ENCODE measurements around the gene TSPYL6. TPM values are rescaled to one million over a fixed set of nuclear protein-coding genes. Genes with fewer than 3 reads are reported as not detected.

TSPYL6 gene
- total RNA-seq, 1 donor from 2014 or later = not detected

- TF ChIP-seq CTCF (IDR thresholded peaks at IDR 0.05) = no peak
- H3K4me1 Mint-ChIP-seq (ENCODE audit: unreplicated experiment) = peaks cover 3% of the 10 kb centered on the region
- no peaks in the 10 kb centered on the region for H3K9me3 Mint-ChIP-seq (ENCODE audit: unreplicated experiment)
Observed at GRCh38 chr2:54279385-54279784, 23.4 kb upstream of the TSPYL6 start.

GRCh38 chr2:54275541-54275940 lies 19.5 kb upstream of the TSPYL6 start:
- Mint-ChIP-seq H3K27me3 (ENCODE audit: unreplicated experiment) (peaks cover 10% of the 10 kb centered on the region), H3K4me3 (ENCODE audit: unreplicated experiment) (no peak overlapping the region), H3K36me3 (ENCODE audit: unreplicated experiment) (no peaks in the 10 kb centered on the region), H3K9me3 (ENCODE audit: unreplicated experiment) (no peaks in the 10 kb centered on the region), H3K4me1 (ENCODE audit: unreplicated experiment) (peaks cover 3% of the 10 kb centered on the region), H3K27ac (ENCODE audit: unreplicated experiment) (peak overlapping the region; percentile 38)
- no peak for TF ChIP-seq CTCF (IDR thresholded peaks at IDR 0.05)
- DNase-seq (ENCODE audit: extremely low spot score, unreplicated experiment) = no peak

More at GRCh38 chr2:54279385-54279784, 23.4 kb upstream of the TSPYL6 start:
- no peak for DNase-seq (ENCODE audit: extremely low spot score, unreplicated experiment)
- H3K36me3 Mint-ChIP-seq (ENCODE audit: unreplicated experiment) = peaks cover 3% of the 10 kb centered on the region
- peaks cover 19% of the 10 kb centered on the region for H3K27me3 Mint-ChIP-seq (ENCODE audit: unreplicated experiment)
- no peak overlapping the region for H3K4me3 Mint-ChIP-seq (ENCODE audit: unreplicated experiment)
- H3K27ac Mint-ChIP-seq (ENCODE audit: unreplicated experiment) = no peak overlapping the region

GRCh38 chr2:54274781-54275242 lies 18.8 kb upstream of the TSPYL6 start:
- Mint-ChIP-seq H3K27me3 (ENCODE audit: unreplicated experiment) (peaks cover 5% of the 10 kb centered on the region), H3K4me3 (ENCODE audit: unreplicated experiment) (no peak overlapping the region), H3K4me1 (ENCODE audit: unreplicated experiment) (peaks cover 3% of the 10 kb centered on the region), H3K9me3 (ENCODE audit: unreplicated experiment) (no peaks in the 10 kb centered on the region), H3K27ac (ENCODE audit: unreplicated experiment) (peak overlapping the region; percentile 38), H3K36me3 (ENCODE audit: unreplicated experiment) (no peaks in the 10 kb centered on the region)
- no peak for DNase-seq (ENCODE audit: extremely low spot score, unreplicated experiment)
- no peak for TF ChIP-seq CTCF (IDR thresholded peaks at IDR 0.05)

- Mint-ChIP-seq H3K27me3 (ENCODE audit: unreplicated experiment) (peaks cover 2% of the 10 kb centered on the region), H3K9me3 (ENCODE audit: unreplicated experiment) (no peaks in the 10 kb centered on the region), H3K4me1 (ENCODE audit: unreplicated experiment) (peaks cover 17% of the 10 kb centered on the region), H3K36me3 (ENCODE audit: unreplicated experiment) (no peaks in the 10 kb centered on the region), H3K27ac (ENCODE audit: unreplicated experiment) (no peak overlapping the region), H3K4me3 (ENCODE audit: unreplicated experiment) (no peak overlapping the region)
- no peak for DNase-seq (ENCODE audit: extremely low spot score, unreplicated experiment)
- no peak for TF ChIP-seq CTCF (IDR thresholded peaks at IDR 0.05)
Observed at GRCh38 chr2:54271843-54272627, 16.0 kb upstream of the TSPYL6 start.

- H3K27ac Mint-ChIP-seq (ENCODE audit: unreplicated experiment) = no peak overlapping the region
- H3K4me3 Mint-ChIP-seq (ENCODE audit: unreplicated experiment) = no peak overlapping the region
- DNase-seq (ENCODE audit: extremely low spot score, unreplicated experiment) = no peak
- no peaks in the 10 kb centered on the region for H3K9me3 Mint-ChIP-seq (ENCODE audit: unreplicated experiment)
- peaks cover 2% of the 10 kb centered on the region for H3K27me3 Mint-ChIP-seq (ENCODE audit: unreplicated experiment)
- H3K36me3 Mint-ChIP-seq (ENCODE audit: unreplicated experiment) = no peaks in the 10 kb centered on the region
- peaks cover 18% of the 10 kb centered on the region for H3K4me1 Mint-ChIP-seq (ENCODE audit: unreplicated experiment)
- no peak for TF ChIP-seq CTCF (IDR thresholded peaks at IDR 0.05)
Observed at GRCh38 chr2:54271189-54271588, 15.2 kb upstream of the TSPYL6 start.

Measured in osteocyte (in vitro differentiated cells).